GM21367 (cell line): ENCODE results near the gene PACS1.
A peak's percentile ranks its signal among the peaks of the same experiment; 100 is the strongest.
"Not testable (repeated sequence)": the region's sequence is repeated elsewhere in the genome, so short reads cannot be mapped to it uniquely, and the experiment has no call there.

Experiments used
- ATAC-seq: cut with Tn5 transposase; IDR thresholded peaks from one replicate; pipeline ENCODE4 v1.9.1; 2021; ENCODE audit not compliant: unreplicated experiment

The PACS1 gene

GRCh38 chr11:66268244-66268951 is 198.3 kb downstream of the PACS1 start, which contains the start of gene RAB1B:
Gene RAB1B, plus strand, starts transcription at chr11:66268639. Its CDS starts 41 bp downstream, at chr11:66268680.
- ATAC-seq = peak; percentile 69

GRCh38 chr11:66268952-66269905 is 199.2 kb downstream of the PACS1 start:
- no peak for ATAC-seq

- ATAC-seq = no peak
Observed at GRCh38 chr11:66271816-66272215, 201.7 kb downstream of the PACS1 start.

- ATAC-seq = no peak
Observed at GRCh38 chr11:66272596-66272995, 202.5 kb downstream of the PACS1 start.

GRCh38 chr11:66274219-66274618 is 204.1 kb downstream of the PACS1 start:
- no peak for ATAC-seq

- ATAC-seq = no peak
Observed at GRCh38 chr11:66275396-66275795, 205.3 kb downstream of the PACS1 start.

GRCh38 chr11:66275984-66276612 is 206.0 kb downstream of the PACS1 start:
- ATAC-seq = no peak

- ATAC-seq = not testable (repeated sequence)
Observed at GRCh38 chr11:66276619-66277018, 206.5 kb downstream of the PACS1 start.

GRCh38 chr11:66277064-66277463 is 207.0 kb downstream of the PACS1 start:
- ATAC-seq = not testable (repeated sequence)

GRCh38 chr11:66277471-66278362 is 207.6 kb downstream of the PACS1 start, which contains the start of gene CNIH2:
Gene CNIH2, plus strand, starts transcription at chr11:66278175. Its CDS starts 282 bp downstream, at chr11:66278457.
- ATAC-seq = no peak

- no peak for ATAC-seq
Observed at GRCh38 chr11:66278363-66279091, 208.5 kb downstream of the PACS1 start.

GRCh38 chr11:66279092-66279734 is 209.1 kb downstream of the PACS1 start:
- ATAC-seq = no peak

- ATAC-seq = no peak
Observed at GRCh38 chr11:66280428-66280827, 210.4 kb downstream of the PACS1 start.

- ATAC-seq = no peak
Observed at GRCh38 chr11:66281001-66281400, 210.9 kb downstream of the PACS1 start.

GRCh38 chr11:66281776-66282467 is 211.8 kb downstream of the PACS1 start:
- no peak for ATAC-seq

GRCh38 chr11:66282468-66283455 is 212.7 kb downstream of the PACS1 start:
- ATAC-seq = peak; percentile 51

- no peak for ATAC-seq
Observed at GRCh38 chr11:66283461-66284105, 213.5 kb downstream of the PACS1 start.
